Measurements from ENCODE around the gene RGS7.
"Not testable (repeated sequence)": the region's sequence is repeated elsewhere in the genome, so short reads cannot be mapped to it uniquely, and the experiment has no call there.

RGS7 gene

GRCh38 chr1:240972059-240972458 lies 384.9 kb downstream of the RGS7 start:
- H3K36me3 Mint-ChIP-seq (ENCODE audit: low read depth); H3K27ac Mint-ChIP-seq; H3K27me3 Mint-ChIP-seq; H3K9me3 Mint-ChIP-seq; H3K4me1 Mint-ChIP-seq (ENCODE audit: low read depth); H3K4me3 Mint-ChIP-seq: not testable (repeated sequence)

DNA sequence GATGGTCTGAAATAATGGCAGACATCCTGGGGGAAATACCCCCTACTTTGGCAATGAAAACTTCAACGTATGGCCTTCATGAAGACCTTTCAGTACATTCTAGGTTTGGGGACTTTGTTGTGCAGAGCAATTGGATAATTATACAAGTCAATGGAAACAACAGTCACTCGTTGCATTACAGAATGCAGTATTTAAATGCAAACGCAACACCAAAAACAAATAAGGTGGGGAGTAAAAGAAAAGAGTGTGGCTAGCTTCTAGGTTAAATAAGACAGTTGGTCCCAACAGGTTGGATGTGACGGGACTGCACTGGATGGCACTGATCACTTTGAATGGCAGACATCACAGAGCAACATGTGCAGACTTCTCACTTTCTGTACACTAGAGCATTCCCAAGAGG lies 386.8 kb downstream of the RGS7 start:
- H3K4me1 Mint-ChIP-seq (ENCODE audit: low read depth), result no peaks in the 10 kb centered on the region
- H3K4me3 Mint-ChIP-seq, result no peak overlapping the region
- H3K27me3 Mint-ChIP-seq, result no peaks in the 10 kb centered on the region
- no peaks in the 10 kb centered on the region for H3K36me3 Mint-ChIP-seq (ENCODE audit: low read depth)
- no peak overlapping the region for H3K27ac Mint-ChIP-seq
- no peaks in the 10 kb centered on the region for H3K9me3 Mint-ChIP-seq

- Mint-ChIP-seq H3K9me3 (no peaks in the 10 kb centered on the region), H3K4me1 (ENCODE audit: low read depth) (no peaks in the 10 kb centered on the region), H3K36me3 (ENCODE audit: low read depth) (no peaks in the 10 kb centered on the region), H3K27ac (no peak overlapping the region), H3K4me3 (no peak overlapping the region), H3K27me3 (no peaks in the 10 kb centered on the region)
Observed at GRCh38 chr1:240968864-240969263, 388.1 kb downstream of the RGS7 start.

DNA sequence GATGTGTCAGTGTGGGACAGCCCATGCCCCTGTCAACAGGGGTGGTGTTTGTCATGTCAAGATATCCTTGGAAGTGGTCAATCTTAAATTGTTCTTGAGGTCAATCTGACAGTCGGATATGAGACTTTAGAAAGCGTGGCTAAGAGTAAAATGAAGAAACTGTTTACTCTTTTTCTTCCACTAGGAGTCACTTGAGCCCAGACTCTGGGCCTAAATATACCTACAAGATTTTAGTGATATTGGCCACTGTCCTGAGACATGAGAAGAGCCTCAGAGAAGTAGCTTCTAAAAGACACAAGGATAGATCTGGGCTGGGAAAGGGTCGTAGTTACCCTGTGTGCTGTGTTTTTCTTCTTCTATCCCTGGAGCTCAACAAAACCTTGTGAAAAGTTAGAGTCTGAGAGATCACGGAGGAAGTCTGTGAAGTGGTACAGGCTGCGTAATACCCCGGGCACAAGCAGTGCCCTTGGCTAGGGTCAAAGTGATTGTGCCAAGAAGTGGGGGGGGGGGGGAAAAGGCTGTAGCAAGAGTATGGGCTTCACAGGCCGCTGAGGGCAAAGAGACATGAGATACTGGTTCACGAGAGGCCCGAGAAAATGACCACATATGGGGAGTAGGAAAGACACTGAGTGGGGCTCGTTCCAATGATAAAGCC lies 389.8 kb downstream of the RGS7 start:
- Mint-ChIP-seq H3K27me3 (no peaks in the 10 kb centered on the region), H3K36me3 (ENCODE audit: low read depth) (no peaks in the 10 kb centered on the region), H3K9me3 (no peaks in the 10 kb centered on the region), H3K4me1 (ENCODE audit: low read depth) (no peaks in the 10 kb centered on the region), H3K27ac (no peak overlapping the region), H3K4me3 (no peak overlapping the region)

- no peaks in the 10 kb centered on the region for H3K36me3 Mint-ChIP-seq (ENCODE audit: low read depth)
- no peaks in the 10 kb centered on the region for H3K4me1 Mint-ChIP-seq (ENCODE audit: low read depth)
- no peaks in the 10 kb centered on the region for H3K27me3 Mint-ChIP-seq
- no peaks in the 10 kb centered on the region for H3K9me3 Mint-ChIP-seq
- H3K4me3 Mint-ChIP-seq, result no peak overlapping the region
- no peak overlapping the region for H3K27ac Mint-ChIP-seq
Observed at GRCh38 chr1:240965581-240966091, 391.4 kb downstream of the RGS7 start.

- no peaks in the 10 kb centered on the region for H3K36me3 Mint-ChIP-seq (ENCODE audit: low read depth)
- no peaks in the 10 kb centered on the region for H3K4me1 Mint-ChIP-seq (ENCODE audit: low read depth)
- H3K27me3 Mint-ChIP-seq, result no peaks in the 10 kb centered on the region
- H3K4me3 Mint-ChIP-seq, result no peak overlapping the region
- H3K9me3 Mint-ChIP-seq, result no peaks in the 10 kb centered on the region
- H3K27ac Mint-ChIP-seq, result no peak overlapping the region
Observed at GRCh38 chr1:240962086-240962485, 394.9 kb downstream of the RGS7 start.

DNA sequence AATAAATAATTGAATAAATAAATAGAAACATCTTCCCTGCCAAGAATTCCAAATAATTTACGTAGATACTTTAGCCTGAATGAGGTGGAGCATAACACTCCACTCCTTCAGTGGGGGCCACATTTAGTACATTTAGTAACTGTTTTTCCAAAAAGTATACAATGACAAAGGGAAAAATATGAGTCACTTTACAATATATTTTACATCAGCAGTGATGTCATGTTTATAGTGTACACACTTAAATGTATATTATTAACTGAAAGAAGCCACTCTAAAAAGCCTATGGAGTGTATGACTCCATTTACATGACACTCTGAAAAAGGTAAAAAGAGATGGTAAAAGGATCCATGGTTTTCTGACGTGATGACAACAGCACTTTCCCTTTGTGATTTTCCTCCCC lies 400.6 kb downstream of the RGS7 start:
- no peaks in the 10 kb centered on the region for H3K4me1 Mint-ChIP-seq (ENCODE audit: low read depth)

GRCh38 chr1:240956020-240956419 lies 401.0 kb downstream of the RGS7 start:
- H3K9me3 Mint-ChIP-seq, result peaks cover 4% of the 10 kb centered on the region
- no peaks in the 10 kb centered on the region for H3K4me1 Mint-ChIP-seq (ENCODE audit: low read depth)
- H3K36me3 Mint-ChIP-seq (ENCODE audit: low read depth), result no peaks in the 10 kb centered on the region
- H3K27me3 Mint-ChIP-seq, result no peaks in the 10 kb centered on the region
- no peak overlapping the region for H3K4me3 Mint-ChIP-seq
- no peak overlapping the region for H3K27ac Mint-ChIP-seq

More for the DNA sequence above, 400.6 kb downstream of the RGS7 start:
- Mint-ChIP-seq H3K27ac (no peak overlapping the region), H3K4me3 (no peak overlapping the region), H3K9me3 (peaks cover 4% of the 10 kb centered on the region), H3K36me3 (ENCODE audit: low read depth) (no peaks in the 10 kb centered on the region), H3K27me3 (no peaks in the 10 kb centered on the region)

- Mint-ChIP-seq H3K27me3 (no peaks in the 10 kb centered on the region), H3K36me3 (ENCODE audit: low read depth) (no peaks in the 10 kb centered on the region), H3K9me3 (no peaks in the 10 kb centered on the region), H3K4me3 (no peak overlapping the region), H3K27ac (no peak overlapping the region), H3K4me1 (ENCODE audit: low read depth) (no peaks in the 10 kb centered on the region)
Observed at GRCh38 chr1:240947438-240948224, 409.4 kb downstream of the RGS7 start.

DNA sequence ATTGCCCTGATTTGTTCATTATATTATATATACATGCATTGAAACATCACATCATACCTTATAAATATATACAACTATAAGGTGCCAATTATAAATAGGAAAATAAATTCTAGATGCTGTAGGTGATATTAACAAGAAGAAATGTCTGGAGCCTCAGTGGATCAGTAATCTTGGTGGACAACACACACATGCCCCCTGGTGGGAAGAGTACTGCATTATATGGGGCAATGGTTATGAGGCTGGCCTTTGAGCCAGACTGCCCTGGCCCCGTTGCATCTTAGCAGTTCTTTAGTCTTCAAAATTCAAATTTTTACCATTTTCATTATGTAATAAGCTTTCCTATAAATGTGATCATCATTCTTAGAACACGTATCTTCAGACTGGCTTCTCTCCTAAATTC lies 410.1 kb downstream of the RGS7 start:
- Mint-ChIP-seq H3K27me3 (no peaks in the 10 kb centered on the region), H3K27ac (no peak overlapping the region), H3K9me3 (no peaks in the 10 kb centered on the region), H3K36me3 (ENCODE audit: low read depth) (no peaks in the 10 kb centered on the region), H3K4me1 (ENCODE audit: low read depth) (no peaks in the 10 kb centered on the region), H3K4me3 (no peak overlapping the region)

GRCh38 chr1:240942901-240943300 lies 414.1 kb downstream of the RGS7 start:
- H3K36me3 Mint-ChIP-seq (ENCODE audit: low read depth), result no peaks in the 10 kb centered on the region
- H3K27ac Mint-ChIP-seq, result no peak overlapping the region
- no peaks in the 10 kb centered on the region for H3K9me3 Mint-ChIP-seq
- H3K4me3 Mint-ChIP-seq, result no peak overlapping the region
- H3K4me1 Mint-ChIP-seq (ENCODE audit: low read depth), result no peaks in the 10 kb centered on the region
- H3K27me3 Mint-ChIP-seq, result no peaks in the 10 kb centered on the region

- Mint-ChIP-seq H3K4me1 (ENCODE audit: low read depth) (no peaks in the 10 kb centered on the region), H3K4me3 (no peak overlapping the region), H3K27me3 (no peaks in the 10 kb centered on the region), H3K9me3 (peaks cover 1% of the 10 kb centered on the region), H3K36me3 (ENCODE audit: low read depth) (no peaks in the 10 kb centered on the region), H3K27ac (no peak overlapping the region)
Observed at GRCh38 chr1:240941701-240942370, 415.2 kb downstream of the RGS7 start.

GRCh38 chr1:240936911-240937668 lies 419.9 kb downstream of the RGS7 start:
- H3K4me3 Mint-ChIP-seq, result no peak overlapping the region
- no peak overlapping the region for H3K27ac Mint-ChIP-seq
- H3K36me3 Mint-ChIP-seq (ENCODE audit: low read depth), result no peaks in the 10 kb centered on the region
- no peaks in the 10 kb centered on the region for H3K27me3 Mint-ChIP-seq
- H3K4me1 Mint-ChIP-seq (ENCODE audit: low read depth), result no peaks in the 10 kb centered on the region
- peaks cover 3% of the 10 kb centered on the region for H3K9me3 Mint-ChIP-seq

GRCh38 chr1:240935920-240936319 lies 421.1 kb downstream of the RGS7 start:
- no peak overlapping the region for H3K27ac Mint-ChIP-seq
- H3K27me3 Mint-ChIP-seq, result no peaks in the 10 kb centered on the region
- H3K36me3 Mint-ChIP-seq (ENCODE audit: low read depth), result no peaks in the 10 kb centered on the region
- no peak overlapping the region for H3K4me3 Mint-ChIP-seq
- no peaks in the 10 kb centered on the region for H3K4me1 Mint-ChIP-seq (ENCODE audit: low read depth)
- peaks cover 3% of the 10 kb centered on the region for H3K9me3 Mint-ChIP-seq

DNA sequence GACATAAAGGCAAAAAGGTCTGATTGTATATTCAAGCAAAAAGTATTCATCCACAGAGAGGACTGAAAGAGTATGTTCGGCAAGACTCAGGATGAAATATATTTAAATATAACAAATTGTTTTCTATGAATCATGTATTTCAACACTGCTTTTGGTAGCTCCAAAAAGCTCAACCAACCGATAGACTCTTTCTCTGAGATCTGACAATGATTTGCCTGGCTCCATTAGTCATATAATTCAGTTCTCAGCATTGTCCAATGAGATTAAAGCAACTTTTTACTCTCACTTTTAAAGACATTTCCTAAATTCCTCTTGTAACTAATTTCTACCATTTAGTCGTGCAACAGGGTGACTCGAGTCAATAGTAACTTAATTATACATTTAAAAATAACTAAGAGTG lies 426.0 kb downstream of the RGS7 start:
- Mint-ChIP-seq H3K27me3 (no peaks in the 10 kb centered on the region), H3K27ac (no peak overlapping the region), H3K4me3 (no peak overlapping the region), H3K9me3 (peaks cover 12% of the 10 kb centered on the region), H3K4me1 (ENCODE audit: low read depth) (no peaks in the 10 kb centered on the region), H3K36me3 (ENCODE audit: low read depth) (no peaks in the 10 kb centered on the region)

Data from stimulated activated naive CD8-positive, alpha-beta T cell treated with anti-CD3 and anti-CD28 coated beads, Interleukin-15, Interleukin-2, amounts not matched to agents 100 ng/mL and 50 ng/mL, for 24 hours (primary cell).